Measurements from ENCODE around the gene CCDC141. TPM values are rescaled to one million over a fixed set of nuclear protein-coding genes. Genes with fewer than 3 reads are reported as not detected.

Gene CCDC141
- total RNA-seq, 1 experiment from 2014 or later: 0.30 TPM

- CTCF ChIA-PET: no interaction called here
- no peaks in the 10 kb centered on the region for H3K9me3 ChIP-seq (ENCODE audit: control insufficient read depth in 1 of 2, insufficient read depth in 1 of 2, low read depth in 1 of 2, low read length in 2 of 2)
These were observed 250.6 kb downstream of the CCDC141 start for GRCh38 chr2:178799305-178799704.

More at GRCh38 chr2:178799305-178799704, 250.6 kb downstream of the CCDC141 start:
- H3K9ac ChIP-seq (ENCODE audit: low read length): no peak overlapping the region
- no peaks in the 10 kb centered on the region for H3K9me2 ChIP-seq (ENCODE audit: insufficient read depth)
- ChIA-PET POLR2A (no interaction called here), RAD21 (ENCODE audit: low non-redundant PET in 1 of 2, low total read pairs in 2 of 2, uncharacterized antibody in 2 of 2, unreplicated experiment in 2 of 2) (no interaction called here)
- no peaks in the 10 kb centered on the region for H3K79me2 ChIP-seq (ENCODE audit: insufficient read depth, low read length)
- no peak overlapping the region for H3K4me3 ChIP-seq (replicated peaks in 1 of 2; ENCODE audit: low read depth in 1 of 2, low read length in 2 of 2)
- BruUV-seq (replicated peaks): no TSS peak
- no peak for ATAC-seq
- 0 out of 2 replicates have a peak, but pooled peaks cover 5% of the 10 kb centered on the region for H3K27me3 ChIP-seq (ENCODE audit: insufficient read depth, low read length)
- no peak for DNase-seq (ENCODE audit: low read depth, low spot score)
- no peaks in the 10 kb centered on the region for H3K36me3 ChIP-seq (ENCODE audit: control insufficient read depth in 1 of 2, insufficient read depth in 2 of 2, low read length in 2 of 2)
- no peak for TF ChIP-seq ATF3 (IDR thresholded peaks at IDR 0.05)
- TF ChIP-seq ELF1 (IDR thresholded peaks at IDR 0.05; ENCODE audit: borderline replicate concordance, low read depth): no peak
- TF ChIP-seq CBX3 (IDR thresholded peaks at IDR 0.05; ENCODE audit: low read depth): no peak
- TF ChIP-seq ZNF274 (IDR thresholded peaks at IDR 0.05; ENCODE audit: low read depth, low read length): no peak
- TF ChIP-seq CTCF (IDR thresholded peaks at IDR 0.05 in 2 of 3, conservative IDR thresholded peaks at IDR 0.05 in 1 of 3; ENCODE audit: borderline replicate concordance in 1 of 3, insufficient read depth in 1 of 3, low read depth in 2 of 3, low read length in 2 of 3): no peak
- TF ChIP-seq JUND (IDR thresholded peaks at IDR 0.05): no peak
- no peak for TF ChIP-seq EGR1 (IDR thresholded peaks at IDR 0.05; ENCODE audit: low read depth)
- no peak for TF ChIP-seq REST (IDR thresholded peaks at IDR 0.05; ENCODE audit: low read depth)
- no peak for TF ChIP-seq TCF7L2 (IDR thresholded peaks at IDR 0.05; ENCODE audit: borderline replicate concordance, extremely low read depth, insufficient read depth, insufficient read length)
- no peak for TF ChIP-seq POLR2AphosphoS5 (IDR thresholded peaks at IDR 0.05; ENCODE audit: low read depth, low read length)
- TF ChIP-seq CEBPB (IDR thresholded peaks at IDR 0.05; ENCODE audit: low read depth): no peak
- TF ChIP-seq EZH2 (IDR thresholded peaks at IDR 0.05): no peak
- no peak for TF ChIP-seq MAX (IDR thresholded peaks at IDR 0.05)
- no peak for TF ChIP-seq EZH2phosphoT487 (IDR thresholded peaks at IDR 0.05; ENCODE audit: borderline replicate concordance)
- TF ChIP-seq SIN3A (IDR thresholded peaks at IDR 0.05; ENCODE audit: low read depth): no peak
- TF ChIP-seq ZFX (IDR thresholded peaks at IDR 0.05): no peak
- TF ChIP-seq SP1 (IDR thresholded peaks at IDR 0.05; ENCODE audit: low read depth): no peak
- no peak for TF ChIP-seq SRF (IDR thresholded peaks at IDR 0.05; ENCODE audit: low read depth)
- intact Hi-C loops (cut with micrococcal nuclease): loop anchor here (5.0 to 10.0 kb wide), 3 partner anchors 128 to 615 kb away; no protein-coding TSS in a partner anchor
- H4K20me1 ChIP-seq (ENCODE audit: insufficient read depth): no peaks in the 10 kb centered on the region
- H3K4me1 ChIP-seq (ENCODE audit: control insufficient read depth in 1 of 2, insufficient read depth in 2 of 2, low read length in 2 of 2): no peaks in the 10 kb centered on the region
- no peak overlapping the region for H2AFZ ChIP-seq (ENCODE audit: low read depth, low read length, poor library complexity, severe bottlenecking)
- H3K4me2 ChIP-seq (ENCODE audit: low read length): no peak overlapping the region
- H3K27ac ChIP-seq (ENCODE audit: low read depth, low read length): no peak overlapping the region

All from HCT116 (cell line).